ENCODE measurements around the gene HDC. TPM values are rescaled to one million over a fixed set of nuclear protein-coding genes. Genes with fewer than 3 reads are reported as not detected.

HDC gene
- total and polyA plus RNA-seq, 10 donors: 0.22 to 2.9 (median 1.3) TPM; not detected in 3

DNA sequence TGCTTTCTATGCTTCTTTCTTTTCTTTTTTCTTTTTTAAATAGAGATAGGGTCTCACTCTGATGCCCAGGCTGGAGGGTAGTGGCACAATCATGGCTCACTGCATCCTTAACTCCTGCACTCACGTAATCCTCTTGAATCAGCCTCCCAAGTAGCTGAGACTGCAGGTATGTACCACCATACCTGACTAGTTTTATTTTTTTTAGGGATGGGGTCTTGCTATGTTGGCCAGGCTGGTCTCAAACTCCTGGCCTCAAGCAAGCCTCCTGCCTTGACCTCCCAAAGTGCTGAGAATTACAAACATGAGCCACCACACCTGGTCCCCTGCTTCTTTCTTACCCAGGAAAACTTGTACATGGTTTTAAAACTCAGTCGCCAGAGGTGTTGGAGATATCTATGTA lies 24.2 kb upstream of the HDC start:
- H3K9me3 ChIP-seq: no peaks in the 10 kb centered on the region
- H3K27me3 ChIP-seq (replicated peaks in 1 of 7): no peaks in the 10 kb centered on the region
- no peak overlapping the region for H3K4me3 ChIP-seq
- WGBS, 5 donors: 97 to 100% (median 99%) methylated on average over 2 of the region's 2 CpGs
- DNase-seq: no peak
- no peak overlapping the region for H3K27ac ChIP-seq
- H3K4me1 ChIP-seq: no peaks in the 10 kb centered on the region
- intact Hi-C loops (cut with DNase I; ENCODE audit: low total_unique reads): no loop called here
- H3K36me3 ChIP-seq: peaks cover 4 to 84% (median 39%) of the 10 kb centered on the region in 6 donors
- TF ChIP-seq POLR2AphosphoS5 (IDR thresholded peaks at IDR 0.05) (no peak), POLR2A (IDR thresholded peaks at IDR 0.05) (no peak)
- TF ChIP-seq, protein P1, sequence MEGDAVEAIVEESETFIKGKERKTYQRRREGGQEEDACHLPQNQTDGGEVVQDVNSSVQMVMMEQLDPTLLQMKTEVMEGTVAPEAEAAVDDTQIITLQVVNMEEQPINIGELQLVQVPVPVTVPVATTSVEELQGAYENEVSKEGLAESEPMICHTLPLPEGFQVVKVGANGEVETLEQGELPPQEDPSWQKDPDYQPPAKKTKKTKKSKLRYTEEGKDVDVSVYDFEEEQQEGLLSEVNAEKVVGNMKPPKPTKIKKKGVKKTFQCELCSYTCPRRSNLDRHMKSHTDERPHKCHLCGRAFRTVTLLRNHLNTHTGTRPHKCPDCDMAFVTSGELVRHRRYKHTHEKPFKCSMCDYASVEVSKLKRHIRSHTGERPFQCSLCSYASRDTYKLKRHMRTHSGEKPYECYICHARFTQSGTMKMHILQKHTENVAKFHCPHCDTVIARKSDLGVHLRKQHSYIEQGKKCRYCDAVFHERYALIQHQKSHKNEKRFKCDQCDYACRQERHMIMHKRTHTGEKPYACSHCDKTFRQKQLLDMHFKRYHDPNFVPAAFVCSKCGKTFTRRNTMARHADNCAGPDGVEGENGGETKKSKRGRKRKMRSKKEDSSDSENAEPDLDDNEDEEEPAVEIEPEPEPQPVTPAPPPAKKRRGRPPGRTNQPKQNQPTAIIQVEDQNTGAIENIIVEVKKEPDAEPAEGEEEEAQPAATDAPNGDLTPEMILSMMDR (IDR thresholded peaks at IDR 0.05 in 8 of 11, conservative IDR thresholded peaks at IDR 0.05 in 3 of 11): no peak

DNA sequence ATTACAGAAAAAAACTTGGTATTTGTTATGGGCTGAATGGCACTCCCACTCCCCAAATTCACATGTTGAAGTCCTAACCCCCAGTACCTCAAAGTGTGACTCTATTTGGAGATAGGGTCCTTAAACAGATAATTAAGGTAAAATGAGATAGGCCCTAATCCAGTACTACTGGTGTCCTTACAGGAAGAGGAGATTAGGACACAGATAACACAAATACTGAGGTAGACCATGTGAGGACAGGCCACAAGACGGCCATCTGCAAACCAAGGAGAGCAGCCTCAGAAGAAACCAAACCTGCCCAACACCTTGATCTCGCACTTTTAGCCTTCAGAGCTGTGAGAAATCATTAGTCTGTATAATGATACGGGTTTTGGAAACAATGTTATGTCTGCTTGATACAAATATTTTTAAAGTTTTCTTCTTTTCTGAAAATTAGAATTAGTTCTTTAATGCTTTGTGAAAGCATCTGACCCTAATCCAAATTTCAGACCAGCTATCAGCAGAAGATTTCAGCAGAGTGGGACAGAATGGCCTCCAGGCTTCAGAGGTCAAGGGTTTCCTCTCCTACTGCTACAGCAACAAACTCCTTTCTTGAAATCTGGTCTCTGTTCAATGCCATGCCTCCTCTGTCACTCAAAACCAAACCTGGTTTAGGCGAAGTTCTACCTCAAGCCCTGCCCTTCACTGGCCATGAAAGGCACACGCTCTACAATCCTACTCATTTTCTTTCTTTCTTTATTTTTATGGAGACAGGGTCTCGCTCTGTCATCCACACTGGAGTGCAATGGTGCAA lies 22.0 kb upstream of the HDC start:
- no peaks in the 10 kb centered on the region for H3K27me3 ChIP-seq (replicated peaks in 1 of 7)
- H3K36me3 ChIP-seq: peaks cover 4 to 81% (median 39%) of the 10 kb centered on the region in 6 donors
- no peak for DNase-seq
- TF ChIP-seq POLR2A (IDR thresholded peaks at IDR 0.05) (no peak), POLR2AphosphoS5 (IDR thresholded peaks at IDR 0.05) (no peak)
- TF ChIP-seq, protein P1 (IDR thresholded peaks at IDR 0.05 in 8 of 11, conservative IDR thresholded peaks at IDR 0.05 in 3 of 11): no peak
- 93 to 97% (median 95%) methylated on average over 6 of the region's 6 CpGs for WGBS, 5 donors
- intact Hi-C loops (cut with DNase I; ENCODE audit: low total_unique reads): no loop called here
- H3K9me3 ChIP-seq: no peaks in the 10 kb centered on the region
- H3K4me3 ChIP-seq: no peak overlapping the region
- no peak overlapping the region for H3K27ac ChIP-seq
- H3K4me1 ChIP-seq: no peaks in the 10 kb centered on the region

DNA sequence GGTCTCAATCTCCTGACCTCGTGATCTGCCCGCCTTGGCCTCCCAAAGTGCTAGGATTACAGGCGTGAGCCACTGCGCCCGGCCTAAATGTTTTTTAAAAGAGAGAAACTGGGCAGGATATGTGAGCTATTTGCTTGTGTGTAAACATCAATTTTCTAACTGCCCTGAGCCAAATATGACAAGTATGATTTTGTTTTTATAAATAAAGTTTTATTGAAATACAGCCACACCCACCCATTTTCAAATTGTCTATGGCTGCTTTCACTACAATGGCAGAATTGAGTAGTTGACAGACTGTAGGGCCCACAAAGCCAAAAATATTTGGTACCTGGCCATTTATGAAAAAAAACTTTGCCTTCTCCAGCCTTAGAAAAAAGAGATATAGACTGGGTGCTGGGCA lies 15.9 kb upstream of the HDC start:
- 71 to 98% (median 79%) methylated on average over 4 to 5 of the region's 5 CpGs for WGBS, 5 donors
- no peak for DNase-seq

DNA sequence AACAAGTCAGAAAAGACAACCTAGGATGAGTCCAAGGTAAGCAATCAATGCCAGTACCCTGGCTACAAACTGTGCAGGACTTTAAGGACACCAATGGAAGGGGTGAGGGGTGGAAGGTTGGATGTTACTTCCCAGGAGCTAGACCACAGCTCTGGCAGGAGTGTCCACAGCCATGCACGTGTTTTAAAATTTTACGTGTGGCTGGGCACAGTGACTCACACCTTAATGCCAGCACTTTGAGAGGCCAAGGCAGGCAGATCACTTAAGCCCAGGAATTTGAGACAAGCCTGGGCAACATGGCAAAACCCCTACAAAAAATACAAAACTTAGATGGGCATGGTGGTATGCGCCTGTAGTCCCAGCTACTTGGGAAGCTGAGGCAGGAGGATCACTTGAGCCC lies 14.7 kb upstream of the HDC start:
- Histone ChIP-seq H3K27ac (no peak overlapping the region), H3K4me3 (no peak overlapping the region), H3K4me1 (peaks cover 0 to 21% (median 0%) of the 10 kb centered on the region in 6 donors), H3K27me3 (replicated peaks in 1 of 7) (no peaks in the 10 kb centered on the region), H3K36me3 (peaks cover 0 to 54% (median 3%) of the 10 kb centered on the region in 6 donors), H3K9me3 (no peaks in the 10 kb centered on the region)
- no peak for DNase-seq
- 94 to 100% (median 96%) methylated on average over 3 of the region's 3 CpGs for WGBS, 5 donors
- intact Hi-C loops (cut with DNase I; ENCODE audit: low total_unique reads): no loop called here
- no peak for TF ChIP-seq POLR2A (IDR thresholded peaks at IDR 0.05)
- TF ChIP-seq, protein P1 (IDR thresholded peaks at IDR 0.05 in 8 of 11, conservative IDR thresholded peaks at IDR 0.05 in 3 of 11): no peak

More for the DNA sequence above, 15.9 kb upstream of the HDC start:
- intact Hi-C loops (cut with DNase I; ENCODE audit: low total_unique reads): no loop called here
- H3K27ac ChIP-seq: no peak overlapping the region
- no peak overlapping the region for H3K4me3 ChIP-seq
- no peaks in the 10 kb centered on the region for H3K27me3 ChIP-seq (replicated peaks in 1 of 7)
- H3K36me3 ChIP-seq: peaks cover 0 to 63% (median 9%) of the 10 kb centered on the region in 6 donors
- peaks cover 0 to 21% (median 0%) of the 10 kb centered on the region in 6 donors for H3K4me1 ChIP-seq
- no peak for TF ChIP-seq POLR2A (IDR thresholded peaks at IDR 0.05)
- TF ChIP-seq, protein P1 (IDR thresholded peaks at IDR 0.05 in 8 of 11, conservative IDR thresholded peaks at IDR 0.05 in 3 of 11): no peak
- TF ChIP-seq POLR2AphosphoS5 (IDR thresholded peaks at IDR 0.05): no peak
- no peaks in the 10 kb centered on the region for H3K9me3 ChIP-seq
